H4 (cell line): Measurements from ENCODE around the gene COL4A2. TPM values are rescaled to one million over a fixed set of nuclear protein-coding genes. Genes with fewer than 3 reads are reported as not detected.
A peak's percentile ranks its signal among the peaks of the same experiment; 100 is the strongest.
"Not testable (repeated sequence)": the region's sequence is repeated elsewhere in the genome, so short reads cannot be mapped to it uniquely, and the experiment has no call there.

Experiments
- DNase-seq: peaks from one replicate; pipeline ENCODE4 v3.0.0-alpha.2; 2015; ENCODE audit warnings: low spot score
- total RNA-seq: library from RNA; depleted of rRNA; stranded (reverse); fragments of >200 nt; shearing (Covaris generic); gene quantifications from 2 replicates; pipeline ENCODE4 v1.2.3, GENCODE V29; 2014

The COL4A2 gene
- total RNA-seq, 1 experiment from 2014 or later, result 20.4 TPM

GRCh38 chr13:110517505-110518225, 210.6 kb downstream of the COL4A2 start:
- no peak for DNase-seq

- no peak for DNase-seq
These were observed 211.1 kb downstream of the COL4A2 start for GRCh38 chr13:110518226-110518525.

GRCh38 chr13:110518571-110518970, 211.5 kb downstream of the COL4A2 start:
- DNase-seq, result no peak

GRCh38 chr13:110519046-110519445, 212.0 kb downstream of the COL4A2 start:
- no peak for DNase-seq

GRCh38 chr13:110519506-110519905, 212.4 kb downstream of the COL4A2 start:
- no peak for DNase-seq

GRCh38 chr13:110520431-110521295, 213.6 kb downstream of the COL4A2 start:
- peak; percentile 16 for DNase-seq

GRCh38 chr13:110521296-110521680, 214.2 kb downstream of the COL4A2 start:
- no peak for DNase-seq

GRCh38 chr13:110521946-110522345, 214.9 kb downstream of the COL4A2 start:
- no peak for DNase-seq

- DNase-seq, result no peak
These were observed 215.6 kb downstream of the COL4A2 start for GRCh38 chr13:110522721-110523120.

GRCh38 chr13:110523180-110523579, 216.1 kb downstream of the COL4A2 start:
- DNase-seq, result no peak

- DNase-seq, result no peak
These were observed 216.9 kb downstream of the COL4A2 start for GRCh38 chr13:110523838-110524540.

- DNase-seq, result peak; percentile 62
These were observed 217.6 kb downstream of the COL4A2 start for GRCh38 chr13:110524541-110525257.

- no peak for DNase-seq
These were observed 218.5 kb downstream of the COL4A2 start for GRCh38 chr13:110525328-110526319.

GRCh38 chr13:110528371-110528770, 221.3 kb downstream of the COL4A2 start:
- DNase-seq, result peak; percentile 65

- no peak for DNase-seq
These were observed 221.8 kb downstream of the COL4A2 start for GRCh38 chr13:110528911-110529310.

- no peak for DNase-seq
These were observed 222.6 kb downstream of the COL4A2 start for GRCh38 chr13:110529522-110530311.

- DNase-seq, result no peak
These were observed 224.0 kb downstream of the COL4A2 start for GRCh38 chr13:110531100-110531499.

- no peak for DNase-seq
These were observed 224.6 kb downstream of the COL4A2 start for GRCh38 chr13:110531671-110532083.

GRCh38 chr13:110532258-110532657, 225.2 kb downstream of the COL4A2 start:
- DNase-seq, result not testable (repeated sequence)
